ENCODE data around the gene OR4D9.

Gene OR4D9

GRCh38 chr11:59550842-59551658 is 39.7 kb downstream of the OR4D9 start:
- DNase-seq (ENCODE audit: low read depth): peak; percentile 67

DNA sequence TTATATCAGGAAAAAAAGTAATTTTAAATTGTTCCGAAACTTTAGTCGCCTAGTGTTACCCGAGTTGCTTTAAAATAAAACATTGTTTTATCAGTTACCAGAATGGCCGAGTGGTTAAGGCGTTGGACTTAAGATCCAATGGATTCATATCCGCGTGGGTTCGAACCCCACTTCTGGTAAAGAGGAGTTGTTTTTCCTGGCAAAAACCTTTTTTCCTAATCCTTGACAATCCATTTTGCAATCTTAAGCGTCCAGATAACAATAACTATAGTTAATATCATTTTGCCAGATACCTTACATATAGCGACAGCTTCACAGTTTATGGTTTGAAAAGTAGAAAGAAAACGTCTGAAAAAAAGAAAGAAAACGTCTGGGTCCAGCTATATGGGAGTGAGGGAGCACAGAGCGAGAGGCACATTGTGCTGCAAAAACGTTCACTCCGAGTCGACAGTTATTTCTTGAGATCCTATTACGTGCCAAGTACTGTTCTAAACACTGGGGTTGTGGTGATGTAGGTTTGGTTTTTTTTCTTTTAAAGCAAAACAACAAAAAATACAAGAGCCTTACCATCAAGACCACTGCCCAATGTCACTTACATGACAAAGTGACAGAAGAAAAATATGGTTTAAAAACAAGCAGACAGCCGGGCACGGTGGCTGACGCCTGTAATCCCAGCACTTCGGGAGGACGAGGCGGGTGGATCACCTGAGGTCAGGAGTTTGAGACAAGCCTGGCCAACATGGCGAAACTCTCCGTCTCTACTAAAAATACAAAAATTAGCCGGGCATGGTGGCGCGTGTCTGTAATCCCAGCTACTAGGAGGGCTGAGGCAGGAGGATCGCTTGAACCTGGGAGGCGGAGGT is 40.6 kb downstream of the OR4D9 start:
- DNase-seq (ENCODE audit: low read depth): no peak

DNA sequence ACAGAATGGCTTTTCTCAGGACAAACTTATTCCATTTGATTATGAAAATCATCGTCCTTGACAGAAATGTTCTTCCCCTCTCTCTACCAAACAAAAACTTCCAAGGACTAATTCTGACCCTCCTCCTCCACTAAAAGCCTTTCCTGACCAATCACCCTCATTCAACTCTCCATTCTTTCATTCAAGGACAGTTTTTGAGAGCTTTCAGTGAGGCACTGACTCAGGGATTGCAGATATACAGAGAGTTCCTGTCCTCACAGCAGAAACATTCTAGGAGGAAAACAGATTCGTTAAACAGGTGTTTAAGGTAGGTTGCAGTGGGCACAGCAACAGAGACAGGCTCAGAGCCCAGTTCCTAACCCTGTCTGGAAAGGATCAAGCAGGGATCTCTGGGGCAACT is 41.5 kb downstream of the OR4D9 start:
- no peak for DNase-seq (ENCODE audit: low read depth)

GRCh38 chr11:59553323-59553722 is 42.0 kb downstream of the OR4D9 start:
- DNase-seq (ENCODE audit: low read depth): no peak

GRCh38 chr11:59555601-59556114 is 44.3 kb downstream of the OR4D9 start:
- DNase-seq (ENCODE audit: low read depth): no peak

GRCh38 chr11:59556115-59556916 is 45.0 kb downstream of the OR4D9 start:
- peak; percentile 35 for DNase-seq (ENCODE audit: low read depth)

GRCh38 chr11:59556917-59557348 is 45.6 kb downstream of the OR4D9 start:
- no peak for DNase-seq (ENCODE audit: low read depth)

GRCh38 chr11:59558270-59558643 is 46.9 kb downstream of the OR4D9 start:
- DNase-seq (ENCODE audit: low read depth): no peak

GRCh38 chr11:59559886-59560285 is 48.5 kb downstream of the OR4D9 start:
- no peak for DNase-seq (ENCODE audit: low read depth)

DNA sequence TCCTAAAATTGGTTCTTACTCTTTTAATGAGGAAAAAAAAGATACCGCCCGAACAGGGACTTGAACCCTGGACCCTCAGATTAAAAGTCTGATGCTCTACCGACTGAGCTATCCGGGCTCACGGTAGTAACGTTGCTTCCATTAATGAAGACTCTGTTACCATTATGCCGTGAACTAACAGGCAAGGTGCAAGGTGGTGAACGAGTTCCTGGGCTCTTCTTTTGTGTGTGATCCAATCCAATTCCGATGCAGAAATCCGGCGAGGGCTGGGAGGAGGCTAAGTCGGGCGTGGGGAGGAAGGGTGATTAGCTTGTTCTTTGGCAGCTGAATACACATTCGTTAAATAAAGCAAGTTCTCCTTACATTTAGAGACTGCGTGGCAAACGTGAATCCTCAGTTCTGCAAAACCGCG is 49.0 kb downstream of the OR4D9 start:
- peak; percentile 59 for DNase-seq (ENCODE audit: low read depth)

DNA sequence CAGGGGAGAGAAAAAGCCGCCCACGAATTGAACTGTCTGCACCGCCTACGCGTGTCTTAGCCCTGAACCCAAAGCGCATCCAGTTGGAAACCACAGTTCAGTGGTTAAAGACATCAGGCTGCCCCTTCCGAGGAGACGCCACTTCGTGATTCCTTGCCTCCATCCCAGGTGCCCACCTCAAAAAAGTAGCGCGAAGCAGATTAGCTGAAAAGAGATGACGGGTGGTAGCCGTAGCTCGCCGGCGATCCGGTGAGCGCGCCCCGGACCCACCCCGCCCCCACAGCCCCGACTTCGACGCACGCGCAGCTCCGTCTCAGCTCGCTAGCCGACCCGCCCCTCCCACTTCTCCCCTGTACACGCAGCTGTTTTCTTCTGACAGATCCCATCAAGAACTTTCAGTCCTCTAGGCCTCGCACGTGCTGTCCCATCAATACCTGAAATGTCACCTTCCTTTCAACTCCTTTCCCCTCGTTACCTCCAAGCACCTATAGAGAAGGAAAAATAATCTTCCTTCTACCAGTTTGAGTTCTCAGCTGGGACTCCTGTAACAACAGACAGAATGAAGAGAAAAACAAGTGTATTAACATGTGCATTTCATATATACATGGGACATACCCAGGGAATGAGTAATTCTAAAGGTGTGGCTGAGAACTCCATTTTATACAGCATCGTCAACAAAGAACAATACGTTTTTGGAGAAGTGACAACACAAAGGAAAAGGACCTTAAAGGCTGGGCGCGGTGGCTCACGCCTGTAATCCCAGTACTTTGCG is 49.5 kb downstream of the OR4D9 start:
- DNase-seq (ENCODE audit: low read depth): peak; percentile 77

DNA sequence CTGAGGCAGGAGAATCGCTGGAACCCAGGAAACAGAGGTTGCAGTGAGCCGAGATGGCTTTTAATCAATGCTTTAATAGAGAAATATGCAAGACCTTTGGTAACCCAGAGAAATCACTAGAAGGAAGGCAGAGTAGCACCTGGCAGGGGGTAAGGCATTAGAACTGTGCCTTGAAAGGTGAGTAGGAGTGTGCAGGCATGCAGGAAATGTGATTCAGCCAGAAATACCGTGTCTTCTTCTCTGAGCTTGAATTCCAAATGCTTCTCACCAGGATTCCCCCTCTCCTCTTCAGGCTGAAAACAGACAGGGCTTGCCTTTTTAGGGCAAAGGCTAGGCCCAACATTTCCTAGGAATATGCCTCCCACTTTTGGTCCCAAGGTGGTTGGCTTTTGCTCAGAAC is 51.0 kb downstream of the OR4D9 start:
- DNase-seq (ENCODE audit: low read depth): no peak

All from activated T-cell treated with anti-CD3 and anti-CD28 coated beads for 1 hour (primary cell).